ENCODE results near the gene CACNA2D2.

- no peak for TF ChIP-seq CTCF (IDR thresholded peaks at IDR 0.05)
- TF ChIP-seq POLR2A (IDR thresholded peaks at IDR 0.05) = no peak
Observed at GRCh38 chr3:50539356-50540286, 36.2 kb upstream of the CACNA2D2 start.
